GM12878 (cell line): ENCODE measurements around the gene ALG6. TPM values are rescaled to one million over a fixed set of nuclear protein-coding genes. Genes with fewer than 3 reads are reported as not detected.

Source experiments
- ATAC-seq: fragments of 200-7000 bp; cut with Tn5 transposase; 3 replicates; pipeline ENCODE4 v1.9.1; 2020; ENCODE audit warnings: mild to moderate bottlenecking, moderate library complexity
- BruUV-seq: library from RNA; stranded (reverse); fragments of 400-500 nt; replicated peaks from 2 replicates; lab custom pipeline; 2021; lab: Mats Ljungman, UMichigan
- CTCF ChIA-PET: fragments of 300-600 bp; sonication (Branson Sonifier 250); formaldehyde crosslinking; extraction: SDS; loops from one replicate; lab custom pipeline; 2021; ENCODE audit warnings: inconsistent platforms; lab: Yijun Ruan, JAX
- POLR2A ChIA-PET: fragments of 350-600 bp; formaldehyde crosslinking; extraction: SDS; loops from one replicate; lab custom pipeline; 2021; ENCODE audit warnings: inconsistent platforms; lab: Charles Lee
- RAD21 ChIA-PET: fragments of 300-600 bp; sonication (Branson Sonifier 250); formaldehyde crosslinking; loops from one replicate; lab custom pipeline; 2023; ENCODE audit warnings: antibody characterized with exemption; ENCODE audit not compliant: unreplicated experiment; lab: Charles Lee
- SMC1A ChIA-PET: fragments of 300-600 bp; sonication (Branson Sonifier 250); formaldehyde crosslinking; loops from one replicate; lab custom pipeline; 2023; ENCODE audit not compliant: unreplicated experiment, uncharacterized antibody; lab: Charles Lee
- DNase-seq: peaks from one replicate; pipeline ENCODE4 v3.0.0-alpha.2; 2011; ENCODE audit warnings: low read depth, low spot score
- FAIRE-seq: peaks from 3 replicates; lab custom pipeline; 2011; peaks lifted over from hg19 to GRCh38; lab: Jason Lieb, UNC
- H2AFZ ChIP-seq: 2 replicates; pipeline ENCODE4 v1.6.0; 2011; ENCODE audit warnings: low read depth, low read length, control low read depth; ENCODE audit not compliant: control insufficient read depth
- H3K27ac ChIP-seq: 2 replicates; pipeline ENCODE4 v1.5.1; 2011; ENCODE audit warnings: control low read depth; ENCODE audit not compliant: control insufficient read depth, insufficient read depth
- H3K27me3 ChIP-seq, 2 experiments: replicated peaks in 1 of 2; 2 replicates each; pipeline versions ENCODE4 v1.6.0 to v1.6.1; 2011; ENCODE audit warnings: low read length in 1 of 2; ENCODE audit not compliant: control insufficient read depth in 2 of 2, insufficient read depth in 2 of 2
- H3K36me3 ChIP-seq, 2 experiments: 2 replicates each; pipeline ENCODE4 v1.5.1; 2011; ENCODE audit warnings: low read length in 1 of 2; ENCODE audit not compliant: control insufficient read depth in 2 of 2, insufficient read depth in 2 of 2
- H3K4me1 ChIP-seq: 2 replicates; pipeline ENCODE4 v1.6.1; 2011; ENCODE audit warnings: mild to moderate bottlenecking, low read length, moderate library complexity, mixed read lengths; ENCODE audit not compliant: control insufficient read depth, insufficient read depth
- H3K4me2 ChIP-seq: 2 replicates; pipeline ENCODE4 v1.6.0; 2011; ENCODE audit warnings: control low read depth; ENCODE audit not compliant: control insufficient read depth, insufficient read depth
- H3K4me3 ChIP-seq: fragments of 200-600 bp; sonication (generic); 2 replicates; pipeline ENCODE4 v1.5.1; 2016
- H3K79me2 ChIP-seq: 2 replicates; pipeline ENCODE4 v1.6.0; 2011; ENCODE audit warnings: low read length; ENCODE audit not compliant: control insufficient read depth, insufficient read depth
- H3K9ac ChIP-seq: 2 replicates; pipeline ENCODE4 v1.8.0; 2011; ENCODE audit warnings: low read length, control low read depth, mixed read lengths; ENCODE audit not compliant: control insufficient read depth, insufficient read depth
- H3K9me3 ChIP-seq: replicated peaks from 3 replicates; pipeline ENCODE4 v1.5.1; 2011; ENCODE audit warnings: mild to moderate bottlenecking, low read length; ENCODE audit not compliant: control insufficient read depth, insufficient read depth
- H4K20me1 ChIP-seq: 2 replicates; pipeline ENCODE4 v1.6.0; 2011; ENCODE audit not compliant: control insufficient read depth, insufficient read depth
- BHLHE40 ChIP-seq, 2 experiments: fragments of 450-650 bp in 1 of 2; IDR thresholded peaks; 2 replicates each; pipeline ENCODE4 v1.6.1; 2011 to 2017; ENCODE audit warnings: low read depth in 2 of 2, borderline replicate concordance in 1 of 2, improper control_type of control experiment in 1 of 2, low read length in 1 of 2, mild to moderate bottlenecking in 1 of 2
- CREB1 ChIP-seq: IDR thresholded peaks from 2 replicates; pipeline ENCODE4 v1.6.1; 2012; ENCODE audit warnings: low read depth, mild to moderate bottlenecking, inconsistent platforms
- MXI1 ChIP-seq: fragments of 150-350 bp; IDR thresholded peaks from 2 replicates; pipeline ENCODE4 v1.6.1; 2011; ENCODE audit warnings: low read depth, mild to moderate bottlenecking, inconsistent platforms, low read length, improper control_type of control experiment
- NFYA ChIP-seq: IDR thresholded peaks from 2 replicates; pipeline ENCODE4 v1.6.1; 2011; ENCODE audit warnings: low read depth, mild to moderate bottlenecking, low read length, improper control_type of control experiment, borderline replicate concordance
- USF2 ChIP-seq: IDR thresholded peaks from 2 replicates; pipeline ENCODE4 v1.6.1; 2011; ENCODE audit warnings: low read depth, low read length, improper control_type of control experiment, borderline replicate concordance
- ZSCAN29 ChIP-seq: fragments of 450-650 bp; IDR thresholded peaks from 2 replicates; pipeline ENCODE4 v1.6.1; 2017; ENCODE audit warnings: mild to moderate bottlenecking, moderate library complexity
- WGBS: methylation state at CpG from one replicate; pipeline ENCODE4 v1.1.6; 2016; ENCODE audit warnings: low lambda C conversion rate; ENCODE audit not compliant: insufficient replicate concordance, insufficient coverage; ENCODE audit errors: missing lambda C conversion rate; 5-methylcytosine and 5-hydroxymethylcytosine counted together
- in situ Hi-C: fragments of 300-500 bp; cut with MboI; formaldehyde crosslinking; loops from 9 replicates; pipeline ENCODE4 v1.14.3; 2018; ENCODE audit warnings: mixed read lengths
- intact Hi-C: fragments of 100-400 bp; cut with micrococcal nuclease; formaldehyde crosslinking; loops from one replicate; pipeline ENCODE4 v1.14.2; 2022; ENCODE audit not compliant: unreplicated experiment
- polyA plus RNA-seq, 11 experiments: library from polyadenylated mRNA; depleted of rRNA in 4 of 11; unstranded in 6 of 11; stranded (reverse) in 5 of 11; fragments of >200 nt; fragmentation: Nextera tagmentation in 4 of 11; fragmentation: Illumina TruSeq in 1 of 11; extraction: Ambion mirVana in 4 of 11; extraction: Trizol in 1 of 11; gene quantifications; 1 replicate in 1 of 11; 2 replicates in 10 of 11; pipeline versions ENCODE4 v1.2.1 to v1.2.3, GENCODE V29; 2011 to 2016; ENCODE audit warnings: inconsistent platforms in 2 of 11, missing spikeins in 2 of 11, low read depth in 1 of 11
- total RNA-seq, 4 experiments: library from RNA; depleted of rRNA in 3 of 4; stranded (reverse); fragments of >200 nt in 3 of 4; fragmentation: Illumina TruSeq in 1 of 4; extraction: Trizol in 1 of 4; gene quantifications; 2 replicates each; pipeline versions ENCODE4 v1.2.1 to v1.2.3, GENCODE V29; 2013 to 2021
- TF ChIP-seq, protein P1 (sequence below): IDR thresholded peaks from 2 replicates; pipeline ENCODE4 v1.6.1; 2011; ENCODE audit warnings: borderline replicate concordance, low read depth, mild to moderate bottlenecking, moderate library complexity, mixed read lengths, low read length; ENCODE audit not compliant: insufficient read depth; ENCODE audit errors: extremely low read length
- TF ChIP-seq, protein P2 (sequence below): IDR thresholded peaks from 2 replicates; pipeline ENCODE4 v1.6.1; 2011; ENCODE audit warnings: low read depth, mild to moderate bottlenecking, low read length, moderate library complexity, borderline replicate concordance; ENCODE audit errors: extremely low read depth

The ALG6 gene
- total and polyA plus RNA-seq, 10 of the 15 experiments (the other 5 are each of a cell fraction or from before 2014, with no cell fraction given) = 13.8 to 28.5 (median 17.1) TPM

DNA sequence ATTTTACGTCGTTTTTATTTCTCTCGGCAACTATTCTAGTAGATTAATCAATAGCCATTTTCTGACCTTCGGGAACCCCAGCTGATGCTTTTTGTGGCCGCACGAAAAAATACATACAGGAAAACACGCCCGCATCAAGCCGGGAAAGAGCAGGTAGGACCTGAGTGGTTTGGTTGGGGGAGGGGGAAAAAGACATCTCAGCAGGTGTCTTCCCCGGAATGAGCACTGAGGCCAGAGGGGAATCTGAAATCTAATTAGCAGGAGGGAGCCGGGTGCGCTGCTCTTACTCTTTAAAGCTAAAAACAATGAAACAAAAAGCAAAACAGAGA lies 45.7 kb upstream of the ALG6 start:
- ChIA-PET RAD21 (no interaction called here), CTCF (no interaction called here), POLR2A (no interaction called here), SMC1A (no interaction called here)
- Histone ChIP-seq H3K9ac (no peak overlapping the region; the same call in 1 of the 2 replicates), H3K36me3 (no peaks in the 10 kb centered on the region), H4K20me1 (no peaks in the 10 kb centered on the region), H3K27me3 (peaks cover 9 to 55% of the 10 kb centered on the region in 2 experiments), H2AFZ (peak overlapping the region; percentile 87), H3K4me2 (peak overlapping the region; percentile 82), H3K79me2 (no peaks in the 10 kb centered on the region), H3K9me3 (peaks cover 1% of the 10 kb centered on the region; the same call in 2 of the 3 replicates), H3K27ac (no peak overlapping the region), H3K4me1 (no peaks in the 10 kb centered on the region; the same call in 1 of the 2 replicates), H3K4me3 (peak overlapping the region; percentile 75)
- no peak for DNase-seq
- ATAC-seq = no peak
- no peak for FAIRE-seq
- intact Hi-C loops = no loop called here
- 10% methylated on average over 12 of the region's 12 CpGs for WGBS
- in situ Hi-C loops = no loop called here
- no peak for TF ChIP-seq NFYA
- no TSS peak for BruUV-seq

DNA sequence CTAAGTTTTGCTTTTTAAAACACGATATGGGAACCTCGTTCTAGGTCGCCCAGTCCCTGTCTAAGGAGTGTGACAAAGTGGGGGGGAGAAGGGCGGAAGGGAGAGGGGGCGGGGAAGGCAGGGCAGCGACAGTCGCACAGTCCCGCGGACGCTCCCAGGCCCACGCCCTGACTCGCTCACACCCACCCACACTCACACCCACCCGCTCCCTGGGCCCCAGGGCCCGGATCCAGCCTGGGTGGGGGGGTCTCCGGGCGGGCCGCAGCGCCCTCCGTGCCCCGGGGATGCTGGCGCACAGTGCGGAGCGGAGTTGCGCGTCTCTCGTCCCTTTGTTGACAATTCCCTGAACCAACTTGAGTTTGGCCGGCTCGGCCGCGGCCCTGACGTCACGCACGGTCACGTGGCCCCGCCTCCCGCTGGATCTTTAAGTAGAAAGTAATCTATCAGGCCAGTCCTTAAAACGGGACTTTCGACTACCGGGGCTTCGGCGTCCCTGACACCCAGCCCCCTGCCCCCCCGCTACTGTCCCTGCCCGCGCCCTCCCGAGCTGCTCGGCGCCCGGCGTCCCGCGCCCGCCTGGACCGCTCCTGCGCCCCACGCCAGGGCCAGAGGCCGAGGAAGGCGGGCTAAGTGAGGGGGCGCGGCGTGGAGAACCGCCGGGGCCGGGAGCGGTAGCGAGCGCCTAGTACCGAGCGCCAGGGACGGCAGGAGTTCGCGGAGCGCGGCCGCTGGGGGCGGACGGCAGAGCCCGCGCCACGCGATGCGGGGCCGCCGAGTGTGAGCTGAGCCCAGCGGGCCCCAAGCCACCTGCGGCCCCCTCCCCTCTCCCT lies 45.1 kb upstream of the ALG6 start, which contains the start of gene FOXD3:
TSS of gene FOXD3 (plus strand) at position 454 of the 830 bp plus-strand sequence. CDS start 492 bp downstream, outside the sequence.
- H3K9ac ChIP-seq = peak within 1 kb of the TSS; percentile 44; the same call in 1 of the 2 replicates
- WGBS = 28% methylated on average over 46 of the region's 85 CpGs
- ChIA-PET CTCF (no interaction called here), POLR2A (no interaction called here), RAD21 (no interaction called here), SMC1A (no interaction called here)
- peak; percentile 57; the same call in 1 of the 2 replicates for TF ChIP-seq CREB1
- TF ChIP-seq BHLHE40 (IDR thresholded peaks at IDR 0.05; ENCODE audit: borderline replicate concordance in 1 of 2, low read depth in 2 of 2, low read length in 1 of 2) = peak in 1 of 2 experiments; percentile 45; a peak in 2 of 4 replicates
- no peak for TF ChIP-seq ZSCAN29
- TF ChIP-seq, protein P1, sequence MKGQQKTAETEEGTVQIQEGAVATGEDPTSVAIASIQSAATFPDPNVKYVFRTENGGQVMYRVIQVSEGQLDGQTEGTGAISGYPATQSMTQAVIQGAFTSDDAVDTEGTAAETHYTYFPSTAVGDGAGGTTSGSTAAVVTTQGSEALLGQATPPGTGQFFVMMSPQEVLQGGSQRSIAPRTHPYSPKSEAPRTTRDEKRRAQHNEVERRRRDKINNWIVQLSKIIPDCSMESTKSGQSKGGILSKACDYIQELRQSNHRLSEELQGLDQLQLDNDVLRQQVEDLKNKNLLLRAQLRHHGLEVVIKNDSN = peak; percentile 79
- TF ChIP-seq USF2 = peak; percentile 38
- TF ChIP-seq, protein P2, sequence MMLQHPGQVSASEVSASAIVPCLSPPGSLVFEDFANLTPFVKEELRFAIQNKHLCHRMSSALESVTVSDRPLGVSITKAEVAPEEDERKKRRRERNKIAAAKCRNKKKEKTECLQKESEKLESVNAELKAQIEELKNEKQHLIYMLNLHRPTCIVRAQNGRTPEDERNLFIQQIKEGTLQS = 0 out of 2 replicates have a peak, but pooled peaks have one; percentile 27
- no peak for TF ChIP-seq MXI1
- DNase-seq (no peak), FAIRE-seq (no peak), ATAC-seq (peak; percentile 48)
- H2AFZ ChIP-seq = peak within 1 kb of the TSS; percentile 87
- no peaks in the 10 kb centered on the region for H3K79me2 ChIP-seq
- H3K36me3 ChIP-seq = no peaks in the 10 kb centered on the region
- H3K4me1 ChIP-seq = no peaks in the 10 kb centered on the region; the same call in 1 of the 2 replicates
- peak within 1 kb of the TSS; percentile 82 for H3K4me2 ChIP-seq
- in situ Hi-C loops (no loop called here), intact Hi-C loops (no loop called here)
- peak within 1 kb of the TSS; percentile 75 for H3K4me3 ChIP-seq
- no peaks in the 10 kb centered on the region for H4K20me1 ChIP-seq
- H3K9me3 ChIP-seq = peaks cover 1% of the 10 kb centered on the region; the same call in 2 of the 3 replicates
- BruUV-seq = no TSS peak
- H3K27ac ChIP-seq = no peak within 1 kb of the TSS
- peaks cover 11 to 61% of the 10 kb centered on the region in 2 experiments for H3K27me3 ChIP-seq
